Measurements from ENCODE around the gene TCEAL1.
"Not testable (repeated sequence)": the region's sequence is repeated elsewhere in the genome, so short reads cannot be mapped to it uniquely, and the experiment has no call there.

The TCEAL1 gene

GRCh38 chrX:103631145-103631544 lies 2.4 kb downstream of the TCEAL1 start:
- H3K4me1 ChIP-seq (ENCODE audit: control insufficient read depth, insufficient read depth, low read length, poor library complexity, severe bottlenecking) = peaks cover 4% of the 10 kb centered on the region
- H3K27me3 ChIP-seq (replicated peaks; ENCODE audit: control insufficient read depth, insufficient read depth, low read length, poor library complexity, severe bottlenecking) = no peaks in the 10 kb centered on the region
- no peaks in the 10 kb centered on the region for H3K36me3 ChIP-seq (ENCODE audit: control insufficient read depth, insufficient read depth, low read length)
- no peak overlapping the region for H3K27ac ChIP-seq (ENCODE audit: insufficient read depth, low read length, poor library complexity, severe bottlenecking)
- H3K9me3 ChIP-seq (ENCODE audit: control insufficient read depth, low read length) = no peaks in the 10 kb centered on the region
- H3K4me3 ChIP-seq (ENCODE audit: insufficient read depth, low read depth, low read length, poor library complexity, severe bottlenecking) = no peak overlapping the region
- DNase-seq = no peak

GRCh38 chrX:103635436-103635835 lies 6.7 kb downstream of the TCEAL1 start:
- Histone ChIP-seq H3K4me1 (ENCODE audit: control insufficient read depth, insufficient read depth, low read length, poor library complexity, severe bottlenecking) (no peaks in the 10 kb centered on the region), H3K27ac (ENCODE audit: insufficient read depth, low read length, poor library complexity, severe bottlenecking) (no peak overlapping the region)

GRCh38 chrX:103637604-103638338 lies 9.0 kb downstream of the TCEAL1 start:
- no peak overlapping the region for H3K4me3 ChIP-seq (ENCODE audit: insufficient read depth, low read depth, low read length, poor library complexity, severe bottlenecking)
- no peaks in the 10 kb centered on the region for H3K27me3 ChIP-seq (replicated peaks; ENCODE audit: control insufficient read depth, insufficient read depth, low read length, poor library complexity, severe bottlenecking)
- H3K27ac ChIP-seq (ENCODE audit: insufficient read depth, low read length, poor library complexity, severe bottlenecking) = no peak overlapping the region
- H3K9me3 ChIP-seq (ENCODE audit: control insufficient read depth, low read length) = no peaks in the 10 kb centered on the region
- no peaks in the 10 kb centered on the region for H3K36me3 ChIP-seq (ENCODE audit: control insufficient read depth, insufficient read depth, low read length)
- no peak for DNase-seq
- no peaks in the 10 kb centered on the region for H3K4me1 ChIP-seq (ENCODE audit: control insufficient read depth, insufficient read depth, low read length, poor library complexity, severe bottlenecking)

More at GRCh38 chrX:103635436-103635835, 6.7 kb downstream of the TCEAL1 start:
- Histone ChIP-seq H3K36me3 (ENCODE audit: control insufficient read depth, insufficient read depth, low read length) (no peaks in the 10 kb centered on the region), H3K4me3 (ENCODE audit: insufficient read depth, low read depth, low read length, poor library complexity, severe bottlenecking) (no peak overlapping the region), H3K9me3 (ENCODE audit: control insufficient read depth, low read length) (no peaks in the 10 kb centered on the region), H3K27me3 (replicated peaks; ENCODE audit: control insufficient read depth, insufficient read depth, low read length, poor library complexity, severe bottlenecking) (no peaks in the 10 kb centered on the region)
- DNase-seq = no peak

- H3K27me3 ChIP-seq (replicated peaks; ENCODE audit: control insufficient read depth, insufficient read depth, low read length, poor library complexity, severe bottlenecking); H3K36me3 ChIP-seq (ENCODE audit: control insufficient read depth, insufficient read depth, low read length); H3K4me3 ChIP-seq (ENCODE audit: insufficient read depth, low read depth, low read length, poor library complexity, severe bottlenecking); DNase-seq; H3K4me1 ChIP-seq (ENCODE audit: control insufficient read depth, insufficient read depth, low read length, poor library complexity, severe bottlenecking); H3K27ac ChIP-seq (ENCODE audit: insufficient read depth, low read length, poor library complexity, severe bottlenecking); H3K9me3 ChIP-seq (ENCODE audit: control insufficient read depth, low read length): not testable (repeated sequence)
Measured at GRCh38 chrX:103638479-103639346, 9.9 kb downstream of the TCEAL1 start.

GRCh38 chrX:103640401-103641155 lies 11.8 kb downstream of the TCEAL1 start:
- DNase-seq = no peak
- H3K9me3 ChIP-seq (ENCODE audit: control insufficient read depth, low read length) = no peaks in the 10 kb centered on the region
- H3K4me1 ChIP-seq (ENCODE audit: control insufficient read depth, insufficient read depth, low read length, poor library complexity, severe bottlenecking) = no peaks in the 10 kb centered on the region
- no peak overlapping the region for H3K27ac ChIP-seq (ENCODE audit: insufficient read depth, low read length, poor library complexity, severe bottlenecking)
- no peak overlapping the region for H3K4me3 ChIP-seq (ENCODE audit: insufficient read depth, low read depth, low read length, poor library complexity, severe bottlenecking)
- H3K27me3 ChIP-seq (replicated peaks; ENCODE audit: control insufficient read depth, insufficient read depth, low read length, poor library complexity, severe bottlenecking) = no peaks in the 10 kb centered on the region
- H3K36me3 ChIP-seq (ENCODE audit: control insufficient read depth, insufficient read depth, low read length) = no peaks in the 10 kb centered on the region

- Histone ChIP-seq H3K4me1 (ENCODE audit: control insufficient read depth, insufficient read depth, low read length, poor library complexity, severe bottlenecking) (no peaks in the 10 kb centered on the region), H3K27me3 (replicated peaks; ENCODE audit: control insufficient read depth, insufficient read depth, low read length, poor library complexity, severe bottlenecking) (no peaks in the 10 kb centered on the region), H3K4me3 (ENCODE audit: insufficient read depth, low read depth, low read length, poor library complexity, severe bottlenecking) (no peak overlapping the region), H3K9me3 (ENCODE audit: control insufficient read depth, low read length) (no peaks in the 10 kb centered on the region), H3K36me3 (ENCODE audit: control insufficient read depth, insufficient read depth, low read length) (no peaks in the 10 kb centered on the region), H3K27ac (ENCODE audit: insufficient read depth, low read length, poor library complexity, severe bottlenecking) (no peak overlapping the region)
- DNase-seq = no peak
Measured at GRCh38 chrX:103644125-103644524, 15.3 kb downstream of the TCEAL1 start.

GRCh38 chrX:103647630-103648029 lies 18.9 kb downstream of the TCEAL1 start:
- Histone ChIP-seq H3K36me3 (ENCODE audit: control insufficient read depth, insufficient read depth, low read length) (no peaks in the 10 kb centered on the region), H3K9me3 (ENCODE audit: control insufficient read depth, low read length) (no peaks in the 10 kb centered on the region)
- no peak for DNase-seq

GRCh38 chrX:103651151-103651773 lies 22.5 kb downstream of the TCEAL1 start:
- H3K27ac ChIP-seq (ENCODE audit: insufficient read depth, low read length, poor library complexity, severe bottlenecking) = no peak overlapping the region
- H3K36me3 ChIP-seq (ENCODE audit: control insufficient read depth, insufficient read depth, low read length) = no peaks in the 10 kb centered on the region
- no peak overlapping the region for H3K4me3 ChIP-seq (ENCODE audit: insufficient read depth, low read depth, low read length, poor library complexity, severe bottlenecking)
- DNase-seq = no peak
- H3K4me1 ChIP-seq (ENCODE audit: control insufficient read depth, insufficient read depth, low read length, poor library complexity, severe bottlenecking) = no peaks in the 10 kb centered on the region
- no peaks in the 10 kb centered on the region for H3K9me3 ChIP-seq (ENCODE audit: control insufficient read depth, low read length)
- no peaks in the 10 kb centered on the region for H3K27me3 ChIP-seq (replicated peaks; ENCODE audit: control insufficient read depth, insufficient read depth, low read length, poor library complexity, severe bottlenecking)

More at GRCh38 chrX:103647630-103648029, 18.9 kb downstream of the TCEAL1 start:
- Histone ChIP-seq H3K27me3 (replicated peaks; ENCODE audit: control insufficient read depth, insufficient read depth, low read length, poor library complexity, severe bottlenecking) (no peaks in the 10 kb centered on the region), H3K4me3 (ENCODE audit: insufficient read depth, low read depth, low read length, poor library complexity, severe bottlenecking) (no peak overlapping the region), H3K4me1 (ENCODE audit: control insufficient read depth, insufficient read depth, low read length, poor library complexity, severe bottlenecking) (no peaks in the 10 kb centered on the region), H3K27ac (ENCODE audit: insufficient read depth, low read length, poor library complexity, severe bottlenecking) (no peak overlapping the region)

GRCh38 chrX:103655230-103656000 lies 26.6 kb downstream of the TCEAL1 start:
- not testable (repeated sequence) for H3K9me3 ChIP-seq (ENCODE audit: control insufficient read depth, low read length); H3K36me3 ChIP-seq (ENCODE audit: control insufficient read depth, insufficient read depth, low read length); DNase-seq; H3K27me3 ChIP-seq (replicated peaks; ENCODE audit: control insufficient read depth, insufficient read depth, low read length, poor library complexity, severe bottlenecking); H3K27ac ChIP-seq (ENCODE audit: insufficient read depth, low read length, poor library complexity, severe bottlenecking); H3K4me3 ChIP-seq (ENCODE audit: insufficient read depth, low read depth, low read length, poor library complexity, severe bottlenecking); H3K4me1 ChIP-seq (ENCODE audit: control insufficient read depth, insufficient read depth, low read length, poor library complexity, severe bottlenecking)
